OCI-LY3 (cell line): ENCODE measurements around the gene CDH4.

Experiments
- EZH2phosphoT487 ChIP-seq: fragments of 200-600 bp; shearing (Covaris generic); IDR thresholded peaks from 2 replicates; pipeline ENCODE4 v1.6.1; 2018; ENCODE audit warnings: antibody characterized with exemption, mixed run types, low read depth
- TF ChIP-seq, protein P1 (sequence below): fragments of 200-600, 300-600 bp; sonication (generic); IDR thresholded peaks from 2 replicates; pipeline ENCODE4 v1.5.1; 2014; ENCODE audit warnings: antibody characterized with exemption, low read length, low read depth

- TF ChIP-seq, protein P1, sequence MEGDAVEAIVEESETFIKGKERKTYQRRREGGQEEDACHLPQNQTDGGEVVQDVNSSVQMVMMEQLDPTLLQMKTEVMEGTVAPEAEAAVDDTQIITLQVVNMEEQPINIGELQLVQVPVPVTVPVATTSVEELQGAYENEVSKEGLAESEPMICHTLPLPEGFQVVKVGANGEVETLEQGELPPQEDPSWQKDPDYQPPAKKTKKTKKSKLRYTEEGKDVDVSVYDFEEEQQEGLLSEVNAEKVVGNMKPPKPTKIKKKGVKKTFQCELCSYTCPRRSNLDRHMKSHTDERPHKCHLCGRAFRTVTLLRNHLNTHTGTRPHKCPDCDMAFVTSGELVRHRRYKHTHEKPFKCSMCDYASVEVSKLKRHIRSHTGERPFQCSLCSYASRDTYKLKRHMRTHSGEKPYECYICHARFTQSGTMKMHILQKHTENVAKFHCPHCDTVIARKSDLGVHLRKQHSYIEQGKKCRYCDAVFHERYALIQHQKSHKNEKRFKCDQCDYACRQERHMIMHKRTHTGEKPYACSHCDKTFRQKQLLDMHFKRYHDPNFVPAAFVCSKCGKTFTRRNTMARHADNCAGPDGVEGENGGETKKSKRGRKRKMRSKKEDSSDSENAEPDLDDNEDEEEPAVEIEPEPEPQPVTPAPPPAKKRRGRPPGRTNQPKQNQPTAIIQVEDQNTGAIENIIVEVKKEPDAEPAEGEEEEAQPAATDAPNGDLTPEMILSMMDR = no peak
- TF ChIP-seq EZH2phosphoT487 = no peak
Observed at GRCh38 chr20:61441537-61441936, 189.5 kb downstream of the CDH4 start.
